ENCODE data around the gene GVQW3. TPM values are rescaled to one million over a fixed set of nuclear protein-coding genes. Genes with fewer than 3 reads are reported as not detected.

Gene GVQW3
- total RNA-seq, 4 donors from 2014 or later: 0.42 to 1.5 (median 0.98) TPM

DNA sequence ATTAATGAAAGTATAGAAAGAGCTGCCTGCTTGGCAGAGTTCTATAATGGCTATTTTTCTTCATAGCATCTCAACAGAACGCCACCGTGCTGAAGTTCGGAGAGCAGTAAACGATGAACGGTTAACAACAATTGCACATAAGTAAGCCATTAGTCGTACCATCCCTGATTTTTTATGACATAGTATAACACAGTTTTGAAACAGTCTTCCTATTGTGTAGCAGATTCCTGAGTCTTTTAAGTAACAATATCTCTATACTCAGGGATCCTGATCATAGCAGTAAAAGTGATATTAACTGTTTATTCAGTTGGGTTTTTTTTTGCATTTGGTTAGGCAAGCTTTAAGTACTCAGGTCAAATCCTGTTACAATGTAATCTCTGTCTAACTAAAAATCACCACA lies 72.1 kb downstream of the GVQW3 start:
- TF ChIP-seq CTCF (IDR thresholded peaks at IDR 0.05) (no peak), POLR2A (IDR thresholded peaks at IDR 0.05) (no peak)
- intact Hi-C loops (cut with DNase I; ENCODE audit: low total_unique reads): no loop called here
- no peak overlapping the region for H3K4me3 ChIP-seq (ENCODE audit: low read depth, poor library complexity, severe bottlenecking)
- WGBS, 2 donors: 87 to 90% methylated on average over 6 of the region's 6 CpGs
- no peak for DNase-seq (ENCODE audit: low spot score in 2 of 2)

DNA sequence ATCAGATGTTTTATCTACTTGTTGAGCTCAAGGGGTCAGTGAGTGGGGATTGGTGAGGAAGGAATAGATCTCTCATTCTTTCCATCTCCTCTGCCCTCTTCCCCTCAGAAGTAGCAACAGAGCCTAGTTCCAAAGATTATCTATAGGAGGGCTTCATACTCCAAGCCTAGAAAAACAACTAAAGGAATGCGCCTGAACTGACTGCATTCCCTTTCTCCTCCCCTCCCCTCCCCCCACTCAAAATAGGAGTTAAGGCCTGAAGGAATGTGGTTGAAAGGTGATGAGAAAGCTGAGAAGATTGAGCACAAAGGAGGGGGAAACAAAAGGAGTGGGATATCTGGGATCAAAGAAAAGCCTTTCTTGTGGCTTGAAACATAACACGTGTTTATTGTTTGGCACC lies 74.2 kb downstream of the GVQW3 start:
- no peak for DNase-seq (ENCODE audit: low spot score in 2 of 2)
- intact Hi-C loops (cut with DNase I; ENCODE audit: low total_unique reads): no loop called here
- TF ChIP-seq POLR2A (IDR thresholded peaks at IDR 0.05) (no peak), CTCF (IDR thresholded peaks at IDR 0.05) (no peak)
- WGBS, 2 donors: 66 to 68% methylated on average over 2 of the region's 2 CpGs
- no peak overlapping the region for H3K4me3 ChIP-seq (ENCODE audit: low read depth, poor library complexity, severe bottlenecking)

GRCh38 chr11:76455931-76456330 lies 74.8 kb downstream of the GVQW3 start:
- DNase-seq (ENCODE audit: low spot score in 2 of 2): no peak
- TF ChIP-seq CTCF (IDR thresholded peaks at IDR 0.05) (no peak), POLR2A (IDR thresholded peaks at IDR 0.05) (no peak)
- intact Hi-C loops (cut with DNase I; ENCODE audit: low total_unique reads): no loop called here
- no peak overlapping the region for H3K4me3 ChIP-seq (ENCODE audit: low read depth, poor library complexity, severe bottlenecking)

- intact Hi-C loops (cut with DNase I; ENCODE audit: low total_unique reads): no loop called here
- no peak for TF ChIP-seq POLR2A (IDR thresholded peaks at IDR 0.05)
- TF ChIP-seq CTCF (IDR thresholded peaks at IDR 0.05): no peak
- WGBS, 2 donors: 74 to 87% methylated on average over 2 of the region's 2 CpGs
- no peak overlapping the region for H3K4me3 ChIP-seq (ENCODE audit: low read depth, poor library complexity, severe bottlenecking)
- no peak for DNase-seq (ENCODE audit: low spot score in 2 of 2)
Observed at GRCh38 chr11:76456571-76456970, 75.4 kb downstream of the GVQW3 start.

Other genes with a start within 250 kb of the GVQW3 start
- gene WNT11, start 174.8 kb upstream of the GVQW3 start, total RNA-seq: 10 to 100 TPM in 1 of 4 donors, 1 to 10 TPM in 3; 4.2 to 11.4 (median 7.4) TPM
- gene THAP12, start 191 bp upstream of the GVQW3 start, total RNA-seq: 10 to 100 TPM; 15.6 to 25.4 (median 22.3) TPM
- 10 to 100 TPM; 12.8 to 45.0 (median 14.7) TPM for gene EMSY, start 63.7 kb downstream of the GVQW3 start, total RNA-seq

Measured in lower leg skin (tissue), 4 donors.